ENCODE data around the gene SMIM31.

DNA sequence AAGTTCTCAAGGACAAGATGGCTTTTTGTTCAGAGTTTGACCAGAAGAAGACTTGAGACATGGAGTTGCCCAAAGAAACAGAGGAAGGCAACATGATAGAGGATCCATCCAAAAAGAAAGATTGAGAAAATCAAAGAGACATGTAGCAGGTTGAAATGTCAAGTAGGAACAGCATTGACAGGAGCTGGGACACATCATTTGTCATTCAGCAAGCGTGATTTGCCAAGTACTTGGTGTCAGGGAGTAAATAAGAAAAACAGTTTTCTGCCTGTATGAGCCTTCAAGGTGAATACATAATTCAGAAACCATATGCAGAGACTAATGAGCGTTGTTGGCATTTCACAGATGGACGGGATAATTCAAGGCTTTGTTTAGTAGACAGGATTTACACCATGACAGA lies 11.2 kb downstream of the SMIM31 start:
- TF ChIP-seq CTCF (IDR thresholded peaks at IDR 0.05) (no peak), POLR2A (IDR thresholded peaks at IDR 0.05) (no peak)
